RCC 7860 (cell line): ENCODE measurements around the gene CEACAM16.
"Not testable (repeated sequence)": the region's sequence is repeated elsewhere in the genome, so short reads cannot be mapped to it uniquely, and the experiment has no call there.

Source experiments
- DNase-seq: peaks from one replicate; pipeline ENCODE4 v3.0.0-alpha.2; 2015; ENCODE audit warnings: low spot score
- FAIRE-seq: peaks from 2 replicates; lab custom pipeline; 2012; peaks lifted over from hg19 to GRCh38; lab: Jason Lieb, UNC

CEACAM16 gene, protein sequence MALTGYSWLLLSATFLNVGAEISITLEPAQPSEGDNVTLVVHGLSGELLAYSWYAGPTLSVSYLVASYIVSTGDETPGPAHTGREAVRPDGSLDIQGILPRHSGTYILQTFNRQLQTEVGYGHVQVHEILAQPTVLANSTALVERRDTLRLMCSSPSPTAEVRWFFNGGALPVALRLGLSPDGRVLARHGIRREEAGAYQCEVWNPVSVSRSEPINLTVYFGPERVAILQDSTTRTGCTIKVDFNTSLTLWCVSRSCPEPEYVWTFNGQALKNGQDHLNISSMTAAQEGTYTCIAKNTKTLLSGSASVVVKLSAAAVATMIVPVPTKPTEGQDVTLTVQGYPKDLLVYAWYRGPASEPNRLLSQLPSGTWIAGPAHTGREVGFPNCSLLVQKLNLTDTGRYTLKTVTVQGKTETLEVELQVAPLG

DNA sequence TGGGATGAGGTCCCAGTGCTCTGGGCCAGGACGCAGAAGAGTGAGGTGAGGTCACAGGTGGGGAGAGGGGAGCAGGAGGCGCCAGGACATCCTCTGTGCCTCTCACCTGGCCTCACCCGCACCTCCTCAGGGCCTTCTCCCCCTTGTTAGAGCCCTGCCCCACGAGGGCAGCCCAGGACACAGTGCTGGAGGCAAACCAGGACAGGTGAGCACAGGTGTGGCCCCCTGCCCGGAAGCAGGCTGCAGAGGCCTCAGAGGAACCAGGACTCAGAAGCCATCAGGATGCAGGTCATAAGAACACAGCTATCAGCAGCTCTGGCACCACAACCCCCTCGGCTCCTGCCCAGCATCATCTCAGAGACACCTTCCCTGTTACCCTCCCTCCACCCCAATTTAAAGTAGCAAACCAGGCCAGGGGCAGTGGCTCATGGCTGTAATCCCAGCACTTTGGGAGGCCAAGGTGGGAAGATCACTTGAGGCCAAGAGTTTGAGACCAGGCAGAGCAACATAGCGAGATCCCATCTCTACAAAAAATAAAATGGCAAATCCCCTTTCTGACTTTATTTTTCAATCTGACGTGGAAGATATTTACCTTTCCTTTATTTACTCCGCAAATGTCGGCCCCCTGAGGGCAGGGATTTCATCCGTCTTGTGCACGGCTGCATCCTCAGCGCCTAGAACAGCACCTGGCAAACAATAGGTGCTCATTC is at the start of gene CEACAM16:
Gene CEACAM16 (plus strand): TSS at position 660 of the 710 bp plus-strand sequence. CDS start 2,306 bp downstream, outside the sequence.
- DNase-seq (no peak), FAIRE-seq (no peak)

GRCh38 chr19:44649578-44650145 is 49.3 kb upstream of the CEACAM16 start:
- DNase-seq (no peak), FAIRE-seq (no peak)

DNA sequence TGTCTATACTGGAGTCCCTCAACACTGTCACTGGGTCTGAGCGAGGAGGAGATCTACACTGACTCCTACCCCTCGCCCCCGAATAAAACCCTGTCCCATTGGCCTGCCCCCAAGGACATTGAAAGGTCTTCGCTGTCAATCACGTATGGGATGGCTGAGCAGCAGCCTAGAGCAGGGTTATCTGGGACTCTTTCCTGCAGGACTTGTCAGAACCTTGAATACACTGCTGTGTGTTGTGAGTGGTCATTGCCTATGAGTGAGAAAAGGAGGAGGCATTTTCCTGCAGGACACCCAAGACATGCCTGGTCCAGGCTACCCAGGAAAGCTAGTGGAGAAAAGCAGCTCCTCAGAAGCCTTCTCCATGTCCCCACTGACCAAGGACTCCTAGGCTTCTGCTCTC is 45.6 kb upstream of the CEACAM16 start:
- FAIRE-seq: no peak

GRCh38 chr19:44653977-44654774 is 44.8 kb upstream of the CEACAM16 start:
- DNase-seq (no peak), FAIRE-seq (no peak)

More for the DNA sequence above, 45.6 kb upstream of the CEACAM16 start:
- DNase-seq: no peak

- FAIRE-seq (no peak), DNase-seq (no peak)
Measured at GRCh38 chr19:44657211-44657921, 41.6 kb upstream of the CEACAM16 start.

GRCh38 chr19:44658069-44658733 is 40.8 kb upstream of the CEACAM16 start:
- FAIRE-seq (no peak), DNase-seq (no peak)

DNA sequence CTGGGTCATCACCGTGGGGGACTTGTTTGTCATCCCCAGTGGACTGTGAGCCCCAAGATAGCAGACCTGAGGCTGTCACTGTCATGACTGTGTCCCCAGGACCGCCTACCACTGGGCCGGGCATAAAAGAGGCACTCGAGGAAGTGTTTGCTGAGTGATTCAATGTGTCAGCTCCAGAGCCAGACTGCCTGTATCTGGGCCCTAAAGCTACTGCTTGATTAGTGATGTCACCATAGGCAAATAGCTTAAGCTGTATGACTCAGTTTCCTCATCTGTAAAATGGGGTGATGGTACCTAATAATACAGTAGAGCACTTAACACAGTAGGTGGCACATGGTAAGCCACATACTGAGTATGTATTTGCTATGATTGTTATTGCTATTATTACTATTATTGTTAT is 38.9 kb upstream of the CEACAM16 start:
- no peak for DNase-seq
- FAIRE-seq: no peak

- DNase-seq (no peak), FAIRE-seq (no peak)
Measured at GRCh38 chr19:44661205-44661604, 37.7 kb upstream of the CEACAM16 start.

- FAIRE-seq (no peak), DNase-seq (no peak)
Measured at GRCh38 chr19:44661904-44662303, 37.0 kb upstream of the CEACAM16 start.

DNA sequence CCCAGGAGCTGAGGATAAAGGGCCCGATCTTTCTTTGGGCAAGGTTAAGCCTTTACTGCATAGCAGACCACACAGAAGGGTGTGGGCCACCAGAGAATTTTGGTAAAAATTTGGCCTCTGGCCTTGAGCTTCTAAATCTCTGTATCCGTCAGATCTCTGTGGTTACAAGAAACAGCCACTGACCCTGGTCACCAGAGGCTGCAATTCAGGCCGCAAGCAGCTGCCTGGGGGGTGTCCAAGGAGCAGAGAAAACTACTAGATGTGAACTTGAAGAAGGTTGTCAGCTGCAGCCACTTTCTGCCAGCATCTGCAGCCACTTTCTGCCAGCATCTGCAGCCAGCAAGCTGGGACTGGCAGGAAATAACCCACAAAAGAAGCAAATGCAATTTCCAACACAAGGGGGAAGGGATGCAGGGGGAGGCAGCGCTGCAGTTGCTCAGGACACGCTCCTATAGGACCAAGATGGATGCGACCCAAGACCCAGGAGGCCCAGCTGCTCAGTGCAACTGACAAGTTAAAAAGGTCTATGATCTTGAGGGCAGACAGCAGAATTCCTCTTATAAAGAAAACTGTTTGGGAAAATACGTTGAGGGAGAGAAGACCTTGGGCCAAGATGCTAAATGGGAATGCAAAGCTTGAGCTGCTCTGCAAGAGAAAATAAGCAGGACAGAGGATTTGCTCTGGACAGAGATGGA is 36.1 kb upstream of the CEACAM16 start:
- FAIRE-seq: no peak
- DNase-seq: no peak

DNA sequence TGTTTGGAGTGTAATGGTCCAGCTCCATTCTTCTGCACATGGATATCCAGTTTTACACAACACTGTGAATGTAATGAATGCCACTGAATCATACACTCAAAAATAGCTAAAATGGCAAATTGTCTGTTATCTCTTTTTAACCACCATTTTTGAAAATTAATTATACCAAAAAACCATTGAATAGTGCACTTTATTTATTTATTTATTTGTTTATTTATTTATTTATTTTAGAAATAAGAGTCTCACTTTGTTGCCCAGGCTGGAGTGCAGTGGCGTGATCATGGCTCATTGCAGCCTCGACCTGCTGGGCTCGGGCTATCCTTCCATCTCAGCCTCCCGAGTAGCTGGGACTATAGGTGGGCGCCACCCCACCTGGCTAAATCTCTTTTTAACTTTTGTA is 35.0 kb upstream of the CEACAM16 start:
- DNase-seq (no peak), FAIRE-seq (no peak)

GRCh38 chr19:44664976-44665375 is 34.0 kb upstream of the CEACAM16 start:
- no peak for FAIRE-seq

GRCh38 chr19:44666852-44667556 is 31.9 kb upstream of the CEACAM16 start:
- DNase-seq: no peak
- no peak for FAIRE-seq

More at GRCh38 chr19:44664976-44665375, 34.0 kb upstream of the CEACAM16 start:
- no peak for DNase-seq

DNA sequence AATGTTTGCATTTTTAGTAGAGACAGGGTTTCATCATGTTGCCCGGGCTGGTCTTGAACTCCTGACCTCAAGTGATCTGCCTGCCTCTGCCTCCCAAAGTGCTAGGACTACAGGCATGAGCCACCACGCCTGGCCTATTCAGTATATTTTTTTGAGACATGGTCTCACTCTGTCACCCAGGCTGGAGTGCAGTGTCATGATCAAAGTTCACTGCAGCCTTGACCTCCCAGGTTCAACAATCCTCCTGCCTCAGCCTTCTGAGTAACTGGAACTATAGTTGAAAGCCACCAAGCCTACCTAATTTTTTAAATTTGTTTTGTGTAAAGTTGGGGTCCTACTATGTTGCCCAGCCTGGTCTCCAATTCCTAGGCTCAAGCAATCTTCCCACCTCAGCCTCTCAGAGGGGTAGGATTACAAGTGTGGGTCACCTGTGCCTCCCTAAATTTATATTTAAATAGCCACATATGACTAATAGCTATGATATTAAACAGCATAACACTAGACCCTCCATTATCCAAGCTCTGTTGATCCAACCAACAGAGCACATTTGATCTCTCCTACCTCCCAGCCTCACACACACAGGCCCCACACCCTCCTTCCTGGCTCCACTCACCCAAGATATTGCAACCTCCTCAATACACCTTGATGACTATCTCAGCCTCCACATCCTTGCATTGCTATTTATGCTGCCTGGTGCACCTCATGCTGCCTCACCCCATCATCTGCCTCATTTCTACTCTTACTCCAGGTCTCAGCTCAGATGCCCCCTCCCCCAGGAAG is 29.8 kb upstream of the CEACAM16 start:
- DNase-seq: no peak
- FAIRE-seq: no peak

GRCh38 chr19:44670027-44670426 is 28.9 kb upstream of the CEACAM16 start:
- FAIRE-seq, DNase-seq: not testable (repeated sequence)

DNA sequence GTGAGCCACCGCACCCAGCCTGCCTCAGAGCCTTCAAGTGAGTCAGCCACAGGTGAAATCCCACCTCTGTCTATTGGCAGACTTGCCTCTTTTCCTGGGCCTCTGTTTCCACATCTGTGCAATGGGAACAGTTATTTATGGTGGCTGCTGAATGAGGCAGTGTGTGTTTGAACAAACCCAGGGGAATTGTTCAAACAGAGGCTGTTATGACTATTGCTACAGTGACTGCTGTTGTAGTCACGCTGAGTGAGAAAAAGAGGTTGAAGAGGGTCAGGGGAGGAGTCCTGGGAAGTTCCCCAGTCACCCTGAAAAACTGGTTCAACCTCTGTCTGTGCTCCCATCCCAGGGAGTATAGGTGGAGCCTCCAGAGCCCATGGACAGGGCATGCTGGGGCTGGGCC is 27.6 kb upstream of the CEACAM16 start, which contains the start of gene CEACAM19:
Gene CEACAM19 (plus strand): TSS at position 83 of the 400 bp plus-strand sequence. CDS start 450 bp downstream, outside the sequence.
- DNase-seq (no peak), FAIRE-seq (no peak)

DNA sequence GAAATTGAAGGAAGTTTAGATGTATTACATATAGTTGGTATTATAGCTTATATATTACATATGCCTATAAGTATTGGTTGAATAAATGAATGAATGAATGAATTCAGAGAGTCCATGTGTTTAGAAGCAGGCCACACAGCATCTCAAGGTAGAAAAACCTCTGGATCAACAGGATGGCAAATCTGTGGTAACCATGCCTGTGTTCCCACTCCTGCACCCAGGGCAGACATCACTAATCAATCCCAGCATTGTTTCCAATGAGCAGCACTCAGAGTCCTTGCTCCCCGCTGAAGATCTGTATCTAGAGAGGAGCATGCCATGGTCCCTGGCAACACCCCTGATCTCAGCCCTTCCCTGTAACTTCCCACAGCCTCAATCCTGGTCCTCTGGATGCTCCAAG is 26.7 kb upstream of the CEACAM16 start:
- FAIRE-seq: no peak
- no peak for DNase-seq

- FAIRE-seq: no peak
- no peak for DNase-seq
Measured at GRCh38 chr19:44673510-44673909, 25.4 kb upstream of the CEACAM16 start.
